Endothelial cell (in vitro differentiated cells): ENCODE results near the gene MYCBP2. TPM values are rescaled to one million over a fixed set of nuclear protein-coding genes. Genes with fewer than 3 reads are reported as not detected.

Experiments
- DNase-seq: peaks from one replicate; pipeline ENCODE4 v3.0.0; 2021; ENCODE audit warnings: low spot score
- H3K27ac Mint-ChIP-seq: one replicate; pipeline ENCODE4 v1.8.0; 2021; ENCODE audit warnings: mixed read lengths, inconsistent platforms; ENCODE audit not compliant: unreplicated experiment
- H3K27me3 Mint-ChIP-seq: one replicate; pipeline ENCODE4 v1.8.0; 2021; ENCODE audit warnings: mild to moderate bottlenecking, moderate library complexity, mixed read lengths, inconsistent platforms; ENCODE audit not compliant: unreplicated experiment
- H3K36me3 Mint-ChIP-seq: one replicate; pipeline ENCODE4 v1.8.0; 2021; ENCODE audit warnings: mild to moderate bottlenecking, low read depth, mixed read lengths, inconsistent platforms; ENCODE audit not compliant: unreplicated experiment
- H3K4me1 Mint-ChIP-seq: one replicate; pipeline ENCODE4 v1.8.0; 2021; ENCODE audit warnings: mild to moderate bottlenecking, mixed read lengths, inconsistent platforms; ENCODE audit not compliant: unreplicated experiment
- H3K4me3 Mint-ChIP-seq: one replicate; pipeline ENCODE4 v1.8.0; 2021; ENCODE audit warnings: mild to moderate bottlenecking, mixed read lengths, inconsistent platforms; ENCODE audit not compliant: unreplicated experiment
- H3K9me3 Mint-ChIP-seq: one replicate; pipeline ENCODE4 v1.8.0; 2021; ENCODE audit warnings: mixed read lengths, inconsistent platforms; ENCODE audit not compliant: unreplicated experiment
- CTCF ChIP-seq: fragments of 200-600 bp; sonication (generic); IDR thresholded peaks from one replicate; pipeline ENCODE4 v1.5.0; 2021; ENCODE audit warnings: antibody characterized with exemption; ENCODE audit not compliant: unreplicated experiment
- total RNA-seq: library from RNA; stranded (reverse); fragmentation: NEBNext Ultra II Directional; extraction: Animal tissue kit (Norgen Biotek cat#: 25700); gene quantifications from one replicate; pipeline ENCODE4 v1.2.1, GENCODE V29; 2021; ENCODE audit not compliant: unreplicated experiment

MYCBP2 gene
- total RNA-seq, 1 donor from 2014 or later = 94.7 TPM

- DNase-seq = no peak
- Mint-ChIP-seq H3K27me3 (peaks cover 4% of the 10 kb centered on the region), H3K4me1 (peaks cover 31% of the 10 kb centered on the region), H3K4me3 (no peak overlapping the region), H3K9me3 (no peaks in the 10 kb centered on the region), H3K36me3 (no peaks in the 10 kb centered on the region), H3K27ac (no peak overlapping the region)
- TF ChIP-seq CTCF = no peak
Observed at GRCh38 chr13:77312311-77312710, 14.6 kb downstream of the MYCBP2 start.

- H3K27ac Mint-ChIP-seq = no peak overlapping the region
Observed at GRCh38 chr13:77310579-77311279, 16.2 kb downstream of the MYCBP2 start.

GRCh38 chr13:77310161-77310560 is 16.7 kb downstream of the MYCBP2 start:
- DNase-seq = no peak
- no peak overlapping the region for H3K4me3 Mint-ChIP-seq
- no peaks in the 10 kb centered on the region for H3K9me3 Mint-ChIP-seq
- H3K27me3 Mint-ChIP-seq = peaks cover 3% of the 10 kb centered on the region
- TF ChIP-seq CTCF = no peak
- no peak overlapping the region for H3K27ac Mint-ChIP-seq
- H3K36me3 Mint-ChIP-seq = no peaks in the 10 kb centered on the region
- peaks cover 36% of the 10 kb centered on the region for H3K4me1 Mint-ChIP-seq

More at GRCh38 chr13:77310579-77311279, 16.2 kb downstream of the MYCBP2 start:
- no peak for DNase-seq
- H3K4me1 Mint-ChIP-seq = peaks cover 36% of the 10 kb centered on the region
- H3K36me3 Mint-ChIP-seq = no peaks in the 10 kb centered on the region
- no peaks in the 10 kb centered on the region for H3K9me3 Mint-ChIP-seq
- H3K4me3 Mint-ChIP-seq = no peak overlapping the region
- TF ChIP-seq CTCF = no peak
- peaks cover 3% of the 10 kb centered on the region for H3K27me3 Mint-ChIP-seq

- Mint-ChIP-seq H3K27ac (no peak overlapping the region), H3K4me3 (no peak overlapping the region), H3K36me3 (no peaks in the 10 kb centered on the region), H3K4me1 (peaks cover 36% of the 10 kb centered on the region), H3K27me3 (peaks cover 3% of the 10 kb centered on the region), H3K9me3 (no peaks in the 10 kb centered on the region)
- TF ChIP-seq CTCF = no peak
- no peak for DNase-seq
Observed at GRCh38 chr13:77309254-77309653, 17.6 kb downstream of the MYCBP2 start.

- DNase-seq = no peak
- no peak for TF ChIP-seq CTCF
- Mint-ChIP-seq H3K27me3 (peaks cover 3% of the 10 kb centered on the region), H3K9me3 (no peaks in the 10 kb centered on the region), H3K4me3 (no peak overlapping the region), H3K36me3 (no peaks in the 10 kb centered on the region), H3K4me1 (peaks cover 32% of the 10 kb centered on the region), H3K27ac (no peak overlapping the region)
Observed at GRCh38 chr13:77306458-77306857, 20.4 kb downstream of the MYCBP2 start.
